Measurements from ENCODE around the gene CPNE1. TPM values are rescaled to one million over a fixed set of nuclear protein-coding genes. Genes with fewer than 3 reads are reported as not detected.
"Not testable (repeated sequence)": the region's sequence is repeated elsewhere in the genome, so short reads cannot be mapped to it uniquely, and the experiment has no call there.

Gene CPNE1
- total RNA-seq (246 TPM), polyA plus RNA-seq (100 to 1,000 TPM; 175 to 398 (median 338) TPM)

DNA sequence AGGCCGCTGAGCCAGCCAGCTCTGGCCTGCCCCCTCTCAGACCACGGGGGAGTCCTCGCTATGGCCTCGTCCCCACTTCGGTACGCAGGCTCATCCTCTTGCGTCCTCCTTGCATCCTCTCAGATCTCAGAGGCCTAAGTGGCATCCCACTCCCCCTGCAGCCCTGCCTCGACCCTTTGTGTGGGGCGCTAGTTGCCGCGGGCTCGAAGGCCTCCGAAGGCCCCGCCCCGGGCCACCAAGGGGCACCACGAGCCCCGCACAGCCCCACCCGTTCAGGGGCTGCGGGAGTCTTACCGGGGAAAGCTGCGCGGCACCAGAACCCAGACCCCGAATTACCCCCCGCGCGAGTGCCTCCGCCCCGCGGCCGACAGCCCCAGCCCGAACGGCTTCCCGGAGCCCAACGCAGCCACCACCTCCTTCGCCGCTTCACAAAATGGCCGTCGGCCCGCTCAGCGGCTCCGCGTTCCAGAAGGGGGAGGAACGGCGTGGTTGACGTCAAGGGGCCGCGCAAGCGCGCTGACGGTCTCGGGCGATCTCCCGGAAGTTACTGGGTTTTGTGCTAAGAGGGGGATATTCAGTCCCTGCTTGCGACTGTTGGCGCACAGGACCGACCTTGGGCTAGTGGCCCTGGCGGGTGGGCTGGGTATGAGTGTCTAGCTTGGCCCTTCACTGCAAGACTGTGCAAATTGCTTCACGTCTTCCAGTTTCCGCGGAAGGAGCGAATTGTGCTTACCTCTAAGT is at the start of gene CPNE1, which contains the start of gene RBM12:
CPNE1 (minus strand) TSS at position 435 of the 741 bp plus-strand sequence. CDS start 31,977 bp downstream, outside the sequence.
RBM12 (minus strand) TSS at position 435 of the 741 bp plus-strand sequence. CDS start 9,578 bp downstream, outside the sequence.
- H3K9me3 Mint-ChIP-seq: no peaks in the 10 kb centered on the region
- H3K36me3 Mint-ChIP-seq: peaks cover 19% of the 10 kb centered on the region
- peak within 1 kb of the TSS; percentile 92 for H3K4me3 ChIP-seq (ENCODE audit: low read depth, low read length)

DNA sequence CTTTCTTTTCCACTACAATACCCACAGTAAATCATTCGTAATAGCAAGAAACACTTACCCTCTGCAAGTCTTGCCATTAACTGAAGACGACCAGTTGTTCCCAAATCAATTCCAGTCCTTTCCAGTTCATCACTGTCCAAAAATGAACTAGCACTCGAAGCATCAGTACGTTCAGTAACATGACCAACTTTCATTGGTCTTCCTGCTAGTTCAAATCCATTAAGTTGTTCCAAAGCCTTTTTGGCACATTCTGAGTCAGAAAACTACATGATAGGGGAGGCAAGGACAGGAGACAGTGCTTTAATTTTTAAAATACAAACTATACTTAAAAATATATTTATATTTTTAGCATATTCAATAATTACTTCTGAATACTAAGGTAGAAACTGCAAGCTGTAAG is 49.4 kb upstream of the CPNE1 start:
- Mint-ChIP-seq H3K4me1 (peaks cover 36 to 72% (median 50%) of the 10 kb centered on the region in 4 donors), H3K27ac (no peak overlapping the region), H3K9me3 (no peaks in the 10 kb centered on the region), H3K27me3 (no peaks in the 10 kb centered on the region), H3K36me3 (peaks cover 54% of the 10 kb centered on the region), H3K4me3 (peak overlapping the region in 1 of 4 donors; percentile 23)
- H3K27ac ChIP-seq (ENCODE audit: insufficient read depth, low read length, poor library complexity, severe bottlenecking): peak overlapping the region; percentile 1
- DNase-seq: no peak
- ATAC-seq (ENCODE audit: low read depth in 2 of 2): no peak
- no peaks in the 10 kb centered on the region for H3K27me3 ChIP-seq (ENCODE audit: control insufficient read depth, insufficient read depth, low read length)
- H3K36me3 ChIP-seq (ENCODE audit: control insufficient read depth, insufficient read depth, low read length): peaks cover 96% of the 10 kb centered on the region
- no peak overlapping the region for H3K4me3 ChIP-seq (ENCODE audit: low read depth, low read length)
- peaks cover 42% of the 10 kb centered on the region for H3K4me1 ChIP-seq (ENCODE audit: control insufficient read depth, insufficient read depth, low read length, poor library complexity, severe bottlenecking)
- H3K9me3 ChIP-seq (ENCODE audit: control insufficient read depth in 2 of 2, low read length in 2 of 2): no peaks in the 10 kb centered on the region

More for the DNA sequence above, at the start of gene CPNE1, which contains the start of gene RBM12:
- ATAC-seq (ENCODE audit: low read depth in 2 of 2): peak; percentile 79 to 81
- Histone ChIP-seq H3K27me3 (ENCODE audit: control insufficient read depth, insufficient read depth, low read length) (no peaks in the 10 kb centered on the region), H3K27ac (ENCODE audit: insufficient read depth, low read length, poor library complexity, severe bottlenecking) (peak within 1 kb of the TSS; percentile 100), H3K9me3 (ENCODE audit: control insufficient read depth in 2 of 2, low read length in 2 of 2) (no peaks in the 10 kb centered on the region), H3K4me1 (ENCODE audit: control insufficient read depth, insufficient read depth, low read length, poor library complexity, severe bottlenecking) (peaks cover 55% of the 10 kb centered on the region), H3K36me3 (ENCODE audit: control insufficient read depth, insufficient read depth, low read length) (peaks cover 14% of the 10 kb centered on the region)
- Mint-ChIP-seq H3K4me1 (peaks cover 29 to 49% (median 43%) of the 10 kb centered on the region in 4 donors), H3K27me3 (no peaks in the 10 kb centered on the region), H3K4me3 (peak within 1 kb of the TSS; percentile 95 to 97 (median 96)), H3K27ac (peak within 1 kb of the TSS; percentile 98 to 100 (median 99))
- DNase-seq: peak; percentile 90 to 96 (median 95)

DNA sequence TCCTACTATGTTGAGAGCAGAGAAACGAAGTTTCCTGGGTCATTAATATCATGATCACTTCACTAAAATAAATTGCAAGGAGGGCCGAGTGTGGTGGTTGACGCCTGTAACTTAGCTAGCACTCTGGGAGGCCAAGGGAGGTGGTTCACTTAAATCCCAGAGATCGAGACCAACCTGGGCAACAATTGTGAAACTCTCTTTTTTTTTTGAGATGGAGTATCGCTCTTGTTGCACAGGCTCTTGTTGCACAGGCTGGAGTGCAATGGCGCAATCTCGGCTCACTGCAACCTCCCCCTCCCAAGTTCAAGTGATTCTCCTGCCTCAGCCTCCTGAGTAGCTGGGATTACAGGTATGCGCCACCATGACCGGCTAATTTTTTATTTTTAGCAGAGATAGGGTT is 48.4 kb upstream of the CPNE1 start:
- H3K36me3 Mint-ChIP-seq: peaks cover 56% of the 10 kb centered on the region
- not testable (repeated sequence) for H3K27me3 Mint-ChIP-seq; H3K27me3 ChIP-seq (ENCODE audit: control insufficient read depth, insufficient read depth, low read length); H3K9me3 Mint-ChIP-seq; H3K9me3 ChIP-seq (ENCODE audit: control insufficient read depth in 2 of 2, low read length in 2 of 2); H3K4me3 ChIP-seq (ENCODE audit: low read depth, low read length); DNase-seq; ATAC-seq (ENCODE audit: low read depth in 2 of 2)
- Histone ChIP-seq H3K36me3 (ENCODE audit: control insufficient read depth, insufficient read depth, low read length) (peaks cover 97% of the 10 kb centered on the region), H3K27ac (ENCODE audit: insufficient read depth, low read length, poor library complexity, severe bottlenecking) (peak overlapping the region; percentile 14), H3K4me1 (ENCODE audit: control insufficient read depth, insufficient read depth, low read length, poor library complexity, severe bottlenecking) (peaks cover 48% of the 10 kb centered on the region)
- peaks cover 41 to 78% (median 56%) of the 10 kb centered on the region in 4 donors for H3K4me1 Mint-ChIP-seq
- H3K27ac Mint-ChIP-seq: peak overlapping the region in 1 of 3 donors; percentile 79
- H3K4me3 Mint-ChIP-seq: peak overlapping the region in 3 of 4 donors; percentile 29 to 87 (median 33)

DNA sequence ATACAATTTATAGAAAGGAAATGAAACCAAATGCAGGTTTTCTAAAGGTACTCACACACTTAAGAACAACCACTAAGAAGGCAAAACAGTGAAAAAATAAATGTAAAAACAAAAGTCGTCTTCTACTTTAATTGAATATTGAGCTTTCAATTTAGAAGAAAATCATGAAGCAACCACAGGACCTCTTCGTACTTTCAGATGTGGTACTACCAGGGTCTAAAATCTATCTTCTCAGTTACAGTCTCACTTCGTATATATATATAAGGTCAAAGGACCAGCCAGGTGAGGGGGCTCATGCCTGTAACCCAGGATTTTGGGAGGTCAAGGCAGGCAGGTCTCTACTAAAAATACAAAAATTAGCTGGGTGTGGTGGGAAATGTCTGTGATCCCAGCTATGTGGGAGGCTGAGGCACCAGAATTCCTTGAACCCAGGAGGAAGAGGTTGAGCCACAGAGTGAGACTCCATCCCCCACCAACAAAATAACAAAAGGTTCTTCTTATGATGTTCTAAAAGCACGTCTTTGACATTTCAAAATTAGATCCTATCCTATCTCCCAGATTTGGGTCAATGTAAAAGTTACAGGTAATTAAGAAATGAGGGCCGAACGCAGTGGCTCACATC is 47.0 kb upstream of the CPNE1 start:
- Histone ChIP-seq H3K27ac (ENCODE audit: insufficient read depth, low read length, poor library complexity, severe bottlenecking) (peak overlapping the region; percentile 60), H3K27me3 (ENCODE audit: control insufficient read depth, insufficient read depth, low read length) (no peaks in the 10 kb centered on the region), H3K4me1 (ENCODE audit: control insufficient read depth, insufficient read depth, low read length, poor library complexity, severe bottlenecking) (peaks cover 48% of the 10 kb centered on the region), H3K9me3 (ENCODE audit: control insufficient read depth in 2 of 2, low read length in 2 of 2) (no peaks in the 10 kb centered on the region), H3K4me3 (ENCODE audit: low read depth, low read length) (peak overlapping the region; percentile 35), H3K36me3 (ENCODE audit: control insufficient read depth, insufficient read depth, low read length) (peaks cover 98% of the 10 kb centered on the region)
- ATAC-seq (ENCODE audit: low read depth in 2 of 2) (peak in 1 of 2 donors; percentile 15), DNase-seq (peak in 1 of 3 donors; percentile 62)
- H3K36me3 Mint-ChIP-seq: peaks cover 50% of the 10 kb centered on the region
- H3K27ac Mint-ChIP-seq: peak overlapping the region; percentile 43 to 80 (median 66)
- H3K4me1 Mint-ChIP-seq: peaks cover 43 to 71% (median 53%) of the 10 kb centered on the region in 4 donors
- no peaks in the 10 kb centered on the region for H3K27me3 Mint-ChIP-seq
- no peaks in the 10 kb centered on the region for H3K9me3 Mint-ChIP-seq
- H3K4me3 Mint-ChIP-seq: peak overlapping the region; percentile 74 to 88 (median 76)

DNA sequence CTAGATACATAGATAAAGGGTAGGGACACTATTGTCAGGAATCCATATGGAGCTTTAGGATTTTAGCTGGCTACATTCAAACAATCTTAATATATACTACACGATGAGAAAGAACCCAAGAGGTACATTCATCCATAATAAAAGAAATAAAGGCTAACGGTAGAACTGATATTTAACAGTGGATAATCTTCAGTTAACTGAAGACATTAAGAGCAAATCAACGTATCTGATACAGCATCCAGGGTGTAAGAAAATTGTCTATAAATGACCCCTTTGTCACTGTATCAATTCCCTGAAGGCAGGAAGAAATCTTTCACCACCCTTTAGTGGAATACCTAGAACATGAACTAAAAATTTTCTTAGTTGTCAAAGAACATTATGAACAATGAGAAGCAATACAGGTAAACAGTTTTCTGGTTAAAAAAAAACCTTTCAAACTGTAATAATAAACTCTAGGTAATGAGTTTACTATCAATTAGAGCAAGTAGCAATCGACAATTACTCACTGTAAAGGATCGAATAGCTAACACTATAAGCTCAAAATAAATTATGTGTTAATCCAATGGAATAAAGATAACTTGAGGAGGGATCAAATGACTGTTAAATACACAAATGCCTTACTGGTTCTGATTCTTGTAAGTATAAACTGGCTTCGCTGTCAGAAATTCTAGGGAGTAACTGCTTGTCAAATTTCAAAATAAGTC is 46.3 kb upstream of the CPNE1 start:
- H3K27me3 ChIP-seq (ENCODE audit: control insufficient read depth, insufficient read depth, low read length): no peaks in the 10 kb centered on the region
- peaks cover 48% of the 10 kb centered on the region for H3K4me1 ChIP-seq (ENCODE audit: control insufficient read depth, insufficient read depth, low read length, poor library complexity, severe bottlenecking)
- peaks cover 98% of the 10 kb centered on the region for H3K36me3 ChIP-seq (ENCODE audit: control insufficient read depth, insufficient read depth, low read length)
- Mint-ChIP-seq H3K9me3 (no peaks in the 10 kb centered on the region), H3K27ac (peak overlapping the region; percentile 43 to 80 (median 66)), H3K27me3 (no peaks in the 10 kb centered on the region), H3K4me1 (peaks cover 40 to 69% (median 53%) of the 10 kb centered on the region in 4 donors), H3K36me3 (peaks cover 45% of the 10 kb centered on the region), H3K4me3 (peak overlapping the region; percentile 74 to 88 (median 76))
- H3K9me3 ChIP-seq (ENCODE audit: control insufficient read depth in 2 of 2, low read length in 2 of 2): no peaks in the 10 kb centered on the region
- ATAC-seq (ENCODE audit: low read depth in 2 of 2): no peak
- peak overlapping the region; percentile 35 for H3K4me3 ChIP-seq (ENCODE audit: low read depth, low read length)
- no peak for DNase-seq
- H3K27ac ChIP-seq (ENCODE audit: insufficient read depth, low read length, poor library complexity, severe bottlenecking): peak overlapping the region; percentile 60

DNA sequence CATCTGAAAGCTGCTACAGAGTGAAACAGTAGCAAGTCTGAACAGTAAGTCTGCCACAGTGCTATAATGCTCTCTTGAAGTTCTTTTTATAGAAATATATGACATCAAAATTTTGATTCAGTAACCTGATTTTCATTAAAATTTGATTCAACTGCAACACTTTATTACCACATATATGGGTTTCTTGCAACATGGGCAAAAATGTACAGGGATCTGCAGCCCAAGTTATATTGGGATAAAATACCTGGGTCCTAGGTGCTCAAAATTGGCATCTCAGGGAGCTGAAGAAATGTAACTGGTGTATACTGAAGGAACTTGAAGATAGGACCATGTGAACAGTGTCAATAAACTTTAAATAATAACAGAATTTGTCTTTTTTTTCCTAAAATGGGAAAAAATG is 45.3 kb upstream of the CPNE1 start:
- H3K27me3 ChIP-seq (ENCODE audit: control insufficient read depth, insufficient read depth, low read length): no peaks in the 10 kb centered on the region
- no peak for DNase-seq
- peak overlapping the region; percentile 49 for H3K27ac ChIP-seq (ENCODE audit: insufficient read depth, low read length, poor library complexity, severe bottlenecking)
- Mint-ChIP-seq H3K9me3 (no peaks in the 10 kb centered on the region), H3K4me1 (peaks cover 34 to 61% (median 47%) of the 10 kb centered on the region in 4 donors), H3K4me3 (peak overlapping the region in 1 of 4 donors; percentile 74), H3K27me3 (no peaks in the 10 kb centered on the region), H3K27ac (no peak overlapping the region), H3K36me3 (peaks cover 38% of the 10 kb centered on the region)
- H3K4me3 ChIP-seq (ENCODE audit: low read depth, low read length): no peak overlapping the region
- peaks cover 98% of the 10 kb centered on the region for H3K36me3 ChIP-seq (ENCODE audit: control insufficient read depth, insufficient read depth, low read length)
- ATAC-seq (ENCODE audit: low read depth in 2 of 2): no peak
- H3K9me3 ChIP-seq (ENCODE audit: control insufficient read depth in 2 of 2, low read length in 2 of 2): no peaks in the 10 kb centered on the region
- H3K4me1 ChIP-seq (ENCODE audit: control insufficient read depth, insufficient read depth, low read length, poor library complexity, severe bottlenecking): peaks cover 48% of the 10 kb centered on the region

DNA sequence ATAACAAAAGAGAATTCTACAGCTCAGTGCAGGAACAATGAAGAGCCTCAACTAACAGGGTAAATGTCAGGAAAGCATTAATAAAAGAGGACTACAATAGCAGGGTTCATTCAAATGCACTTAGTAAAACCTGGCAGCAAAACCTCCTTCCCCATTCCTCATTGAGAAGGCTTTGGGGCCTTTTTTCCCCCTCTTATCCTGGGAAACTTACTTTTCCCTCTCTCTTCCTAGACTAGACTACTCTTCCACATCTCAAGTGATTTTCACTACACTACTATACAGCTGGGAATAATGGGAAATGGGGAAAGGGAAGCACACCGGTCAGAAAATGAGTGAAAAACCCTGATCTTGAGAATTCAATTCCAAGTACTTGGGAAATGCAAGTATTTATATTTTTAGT is 44.6 kb upstream of the CPNE1 start:
- peaks cover 40% of the 10 kb centered on the region for H3K36me3 Mint-ChIP-seq
- peaks cover 98% of the 10 kb centered on the region for H3K36me3 ChIP-seq (ENCODE audit: control insufficient read depth, insufficient read depth, low read length)
- ATAC-seq (ENCODE audit: low read depth in 2 of 2): no peak
- no peak overlapping the region for H3K4me3 ChIP-seq (ENCODE audit: low read depth, low read length)
- H3K4me3 Mint-ChIP-seq: peak overlapping the region in 2 of 4 donors; percentile 55 to 83
- H3K4me1 Mint-ChIP-seq: peaks cover 39 to 65% (median 42%) of the 10 kb centered on the region in 4 donors
- H3K27ac ChIP-seq (ENCODE audit: insufficient read depth, low read length, poor library complexity, severe bottlenecking): peak overlapping the region; percentile 45
- H3K27ac Mint-ChIP-seq: peak overlapping the region in 1 of 3 donors; percentile 25
- H3K27me3 Mint-ChIP-seq: no peaks in the 10 kb centered on the region
- DNase-seq: no peak
- no peaks in the 10 kb centered on the region for H3K9me3 Mint-ChIP-seq
- no peaks in the 10 kb centered on the region for H3K27me3 ChIP-seq (ENCODE audit: control insufficient read depth, insufficient read depth, low read length)
- no peaks in the 10 kb centered on the region for H3K9me3 ChIP-seq (ENCODE audit: control insufficient read depth in 2 of 2, low read length in 2 of 2)
- H3K4me1 ChIP-seq (ENCODE audit: control insufficient read depth, insufficient read depth, low read length, poor library complexity, severe bottlenecking): peaks cover 48% of the 10 kb centered on the region
